Measurements from ENCODE around the gene DCUN1D1. TPM values are rescaled to one million over a fixed set of nuclear protein-coding genes. Genes with fewer than 3 reads are reported as not detected.

The DCUN1D1 gene
- total and polyA plus RNA-seq, 2 of the 8 experiments (the other 6 are each of a cell fraction or from before 2014, with no cell fraction given), result 6.8 to 70.3 TPM

DNA sequence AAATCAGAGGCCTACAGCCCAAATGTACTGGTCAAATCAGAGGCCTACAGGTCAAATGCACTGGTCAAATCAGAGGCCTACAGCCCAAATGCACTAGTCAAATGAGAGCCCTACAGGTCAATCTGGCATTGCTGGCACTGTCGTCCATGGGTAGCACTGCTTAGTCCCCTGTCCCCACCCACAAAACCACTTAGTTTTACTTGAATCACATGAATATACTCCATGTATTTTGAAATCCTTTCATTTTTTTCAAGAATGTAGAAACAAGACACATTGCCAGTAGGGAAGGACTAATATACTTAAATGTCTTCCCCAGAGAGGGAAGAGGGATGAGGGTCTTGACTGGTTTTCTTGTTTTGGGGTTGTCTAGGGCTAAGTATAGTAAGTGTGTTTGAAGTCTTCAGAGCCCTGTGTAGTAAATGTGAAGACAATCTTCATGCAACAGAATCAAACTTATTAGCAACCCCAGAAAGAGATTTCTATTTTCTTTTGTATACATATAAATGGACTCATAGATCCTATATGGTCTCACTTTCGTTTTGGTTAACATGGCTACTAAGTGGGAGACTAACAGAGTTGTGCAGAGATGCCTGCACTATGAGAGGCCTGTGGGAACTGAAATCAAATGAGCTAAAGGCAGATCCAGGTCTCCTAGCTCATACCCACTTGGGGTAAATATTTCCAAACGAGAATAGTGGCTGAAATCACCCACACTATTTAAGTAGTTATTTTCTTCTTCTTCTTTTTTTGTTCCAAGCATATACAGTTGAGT lies 38.3 kb upstream of the DCUN1D1 start:
- H3K4me1 ChIP-seq (replicated peaks in 1 of 4; ENCODE audit: control insufficient read depth in 3 of 4, insufficient read depth in 4 of 4, low read length in 3 of 4), result no peaks in the 10 kb centered on the region; a peak in 1 of 7 replicates
- WGBS, 2 experiments (ENCODE audit: extremely low coverage in 1 of 2, insufficient coverage in 1 of 2, insufficient read length in 1 of 2, insufficient replicate concordance in 2 of 2, low coverage in 1 of 2, low lambda C conversion rate in 2 of 2, missing lambda C conversion rate in 1 of 2), result 86% methylated on average over 3 of the region's 3 CpGs; no CpG with 5 or more reads in 1 of the 2 experiments
- TF ChIP-seq, protein P1, sequence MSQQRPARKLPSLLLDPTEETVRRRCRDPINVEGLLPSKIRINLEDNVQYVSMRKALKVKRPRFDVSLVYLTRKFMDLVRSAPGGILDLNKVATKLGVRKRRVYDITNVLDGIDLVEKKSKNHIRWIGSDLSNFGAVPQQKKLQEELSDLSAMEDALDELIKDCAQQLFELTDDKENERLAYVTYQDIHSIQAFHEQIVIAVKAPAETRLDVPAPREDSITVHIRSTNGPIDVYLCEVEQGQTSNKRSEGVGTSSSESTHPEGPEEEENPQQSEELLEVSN (IDR thresholded peaks at IDR 0.05), result no peak
- no peak for TF ChIP-seq EGR1 (IDR thresholded peaks at IDR 0.05; ENCODE audit: borderline replicate concordance, low read depth, low read length)
- no peak for TF ChIP-seq KDM1A (IDR thresholded peaks at IDR 0.05; ENCODE audit: borderline replicate concordance, low read length)
- no peak for TF ChIP-seq HDAC2 (IDR thresholded peaks at IDR 0.05; ENCODE audit: borderline replicate concordance in 1 of 2, low read depth in 2 of 2, low read length in 2 of 2)
- no peak for TF ChIP-seq EZH2 (IDR thresholded peaks at IDR 0.05; ENCODE audit: low read depth, low read length, severe bottlenecking)
- no peak for TF ChIP-seq TEAD4 (IDR thresholded peaks at IDR 0.05; ENCODE audit: low read depth, low read length)
- no peak for TF ChIP-seq SIX5 (IDR thresholded peaks at IDR 0.05; ENCODE audit: low read depth, low read length)
- TF ChIP-seq ZNF274 (IDR thresholded peaks at IDR 0.05; ENCODE audit: borderline replicate concordance, extremely low read depth, low read length), result no peak
- TF ChIP-seq, protein P2, sequence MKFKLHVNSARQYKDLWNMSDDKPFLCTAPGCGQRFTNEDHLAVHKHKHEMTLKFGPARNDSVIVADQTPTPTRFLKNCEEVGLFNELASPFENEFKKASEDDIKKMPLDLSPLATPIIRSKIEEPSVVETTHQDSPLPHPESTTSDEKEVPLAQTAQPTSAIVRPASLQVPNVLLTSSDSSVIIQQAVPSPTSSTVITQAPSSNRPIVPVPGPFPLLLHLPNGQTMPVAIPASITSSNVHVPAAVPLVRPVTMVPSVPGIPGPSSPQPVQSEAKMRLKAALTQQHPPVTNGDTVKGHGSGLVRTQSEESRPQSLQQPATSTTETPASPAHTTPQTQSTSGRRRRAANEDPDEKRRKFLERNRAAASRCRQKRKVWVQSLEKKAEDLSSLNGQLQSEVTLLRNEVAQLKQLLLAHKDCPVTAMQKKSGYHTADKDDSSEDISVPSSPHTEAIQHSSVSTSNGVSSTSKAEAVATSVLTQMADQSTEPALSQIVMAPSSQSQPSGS (IDR thresholded peaks at IDR 0.05; ENCODE audit: low read length), result no peak
- TF ChIP-seq CTBP2 (IDR thresholded peaks at IDR 0.05; ENCODE audit: borderline replicate concordance, insufficient read depth, insufficient read length, low read length), result no peak

More for the DNA sequence above, 38.3 kb upstream of the DCUN1D1 start:
- no peak overlapping the region for H4K5ac ChIP-seq (ENCODE audit: insufficient read length, low read depth, low read length)
- no peaks in the 10 kb centered on the region for H3K79me2 ChIP-seq (ENCODE audit: control insufficient read depth in 1 of 2, insufficient read depth in 2 of 2, low read length in 2 of 2)
- H3K9me3 ChIP-seq (ENCODE audit: insufficient read depth in 2 of 2, low read depth in 1 of 2, low read length in 1 of 2), result no peaks in the 10 kb centered on the region
- no peak overlapping the region for H2BK12ac ChIP-seq (ENCODE audit: low read depth, low read length)
- no peak overlapping the region for H2BK20ac ChIP-seq (ENCODE audit: low read length)
- no peak overlapping the region for H3K23ac ChIP-seq (ENCODE audit: insufficient read length)
- no peaks in the 10 kb centered on the region for H3K23me2 ChIP-seq (ENCODE audit: low read depth, low read length)
- no peaks in the 10 kb centered on the region for H3K27me3 ChIP-seq (replicated peaks in 1 of 4; ENCODE audit: control insufficient read depth in 3 of 4, extremely low read depth in 1 of 4, insufficient read depth in 3 of 4, low read length in 3 of 4)
- no peak overlapping the region for H3K4me3 ChIP-seq (ENCODE audit: extremely low read depth in 1 of 4, insufficient read depth in 2 of 4, low read depth in 3 of 4, low read length in 4 of 4)
- peaks cover 2 to 37% (median 17%) of the 10 kb centered on the region in 4 experiments; a peak in 5 of 8 replicates for H3K36me3 ChIP-seq (ENCODE audit: control insufficient read depth in 2 of 4, insufficient read depth in 4 of 4, low read length in 3 of 4)
- H3K27ac ChIP-seq (ENCODE audit: low read depth, low read length), result no peak overlapping the region
- H2AK5ac ChIP-seq (ENCODE audit: low read depth, low read length), result no peak overlapping the region
- H2AFZ ChIP-seq (ENCODE audit: low read length), result no peak overlapping the region
- FAIRE-seq (no peak), DNase-seq (ENCODE audit: low read depth in 1 of 2, low spot score in 2 of 2) (no peak)
- no peak overlapping the region for H3K4me2 ChIP-seq (ENCODE audit: insufficient read depth in 1 of 2, low read depth in 2 of 2, low read length in 2 of 2)
- H2BK120ac ChIP-seq (replicated peaks; ENCODE audit: low read depth, low read length), result no peak overlapping the region
- no peaks in the 10 kb centered on the region for H4K20me1 ChIP-seq (replicated peaks in 1 of 2; ENCODE audit: control insufficient read depth in 1 of 2, insufficient read depth in 2 of 2, low read length in 2 of 2)
- no peak overlapping the region for H3K56ac ChIP-seq (replicated peaks; ENCODE audit: insufficient read length, low read depth, low read length)
- no peaks in the 10 kb centered on the region for H3K79me1 ChIP-seq (ENCODE audit: low read depth, low read length)
- H3K4ac ChIP-seq (replicated peaks; ENCODE audit: insufficient read length, low read depth, low read length), result no peak overlapping the region
- H4K91ac ChIP-seq (replicated peaks; ENCODE audit: insufficient read length, low read length), result no peak overlapping the region
- H2BK15ac ChIP-seq (ENCODE audit: low read length), result no peak overlapping the region
- no peak overlapping the region for H3K18ac ChIP-seq (ENCODE audit: extremely low read depth, low read length)
- no peak overlapping the region for H3K14ac ChIP-seq (ENCODE audit: insufficient read length)
- no peak overlapping the region for H4K8ac ChIP-seq (ENCODE audit: extremely low read depth, insufficient read depth, low read length)
- H2BK5ac ChIP-seq (ENCODE audit: low read depth, low read length), result no peak overlapping the region
- H3K9ac ChIP-seq (replicated peaks in 1 of 4; ENCODE audit: extremely low read depth in 1 of 4, low read depth in 3 of 4, low read length in 3 of 4), result no peak overlapping the region
- CTCF ChIA-PET (ENCODE audit: partially characterized antibody), result no interaction called here
- POLR2A ChIA-PET (ENCODE audit: partially characterized antibody), result no interaction called here
